Esophagus squamous epithelium (tissue), 4 donors: Measurements from ENCODE around the gene GPC5.

Experiments
- POLR2A ChIP-seq, 4 donors: fragments of 450-650 bp; IDR thresholded peaks; one replicate each; pipeline ENCODE4 v1.6.1; 2017; ENCODE audit warnings: antibody characterized with exemption in 4 of 4, mild to moderate bottlenecking in 4 of 4, moderate library complexity in 3 of 4
- TF ChIP-seq, protein P1 (sequence below), 6 experiments: fragments of 450-650 bp in 4 of 6; fragments of 200-600 bp in 2 of 6; sonication (generic) in 2 of 6; IDR thresholded peaks; one replicate each; pipeline ENCODE4 v1.5.1; 2016 to 2019; ENCODE audit warnings: antibody characterized with exemption in 6 of 6, mild to moderate bottlenecking in 4 of 6, moderate library complexity in 4 of 6

GRCh38 chr13:91622778-91623550 is 224.5 kb downstream of the GPC5 start:
- TF ChIP-seq, protein P1, sequence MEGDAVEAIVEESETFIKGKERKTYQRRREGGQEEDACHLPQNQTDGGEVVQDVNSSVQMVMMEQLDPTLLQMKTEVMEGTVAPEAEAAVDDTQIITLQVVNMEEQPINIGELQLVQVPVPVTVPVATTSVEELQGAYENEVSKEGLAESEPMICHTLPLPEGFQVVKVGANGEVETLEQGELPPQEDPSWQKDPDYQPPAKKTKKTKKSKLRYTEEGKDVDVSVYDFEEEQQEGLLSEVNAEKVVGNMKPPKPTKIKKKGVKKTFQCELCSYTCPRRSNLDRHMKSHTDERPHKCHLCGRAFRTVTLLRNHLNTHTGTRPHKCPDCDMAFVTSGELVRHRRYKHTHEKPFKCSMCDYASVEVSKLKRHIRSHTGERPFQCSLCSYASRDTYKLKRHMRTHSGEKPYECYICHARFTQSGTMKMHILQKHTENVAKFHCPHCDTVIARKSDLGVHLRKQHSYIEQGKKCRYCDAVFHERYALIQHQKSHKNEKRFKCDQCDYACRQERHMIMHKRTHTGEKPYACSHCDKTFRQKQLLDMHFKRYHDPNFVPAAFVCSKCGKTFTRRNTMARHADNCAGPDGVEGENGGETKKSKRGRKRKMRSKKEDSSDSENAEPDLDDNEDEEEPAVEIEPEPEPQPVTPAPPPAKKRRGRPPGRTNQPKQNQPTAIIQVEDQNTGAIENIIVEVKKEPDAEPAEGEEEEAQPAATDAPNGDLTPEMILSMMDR (IDR thresholded peaks at IDR 0.05), result no peak
- no peak for TF ChIP-seq POLR2A (IDR thresholded peaks at IDR 0.05)
